ENCODE measurements around the gene NRN1L. TPM values are rescaled to one million over a fixed set of nuclear protein-coding genes. Genes with fewer than 3 reads are reported as not detected.

NRN1L gene
- total and polyA plus RNA-seq, 2 of the 4 experiments (the other 2 are of a cell fraction), result 0.27 TPM; not detected in 1

DNA sequence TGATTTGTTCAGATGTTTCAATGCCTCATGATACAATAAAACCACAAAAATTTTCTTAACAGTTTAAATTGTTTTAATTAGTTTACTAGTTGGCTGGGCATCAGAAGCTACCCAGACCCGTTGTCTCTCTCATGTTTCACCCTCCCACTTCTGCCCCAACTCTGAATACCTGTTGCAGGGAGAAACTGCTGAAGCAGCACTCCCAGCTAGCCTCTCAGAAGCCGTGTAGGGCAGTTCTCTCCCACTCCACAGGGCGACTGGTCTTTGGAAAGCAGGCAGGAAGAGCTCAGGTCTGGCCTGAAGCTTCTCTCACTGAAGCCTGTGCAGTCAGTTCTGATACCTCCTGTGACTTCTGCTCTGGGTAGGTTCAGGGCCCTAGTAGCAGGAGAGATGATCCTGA, 13.4 kb upstream of the NRN1L start:
- no peak overlapping the region for H2AK9ac ChIP-seq (replicated peaks; ENCODE audit: low read depth, low read length, poor library complexity)
- no peak for DNase-seq
- peaks cover 10% of the 10 kb centered on the region for H3K4me1 ChIP-seq (ENCODE audit: control insufficient read depth, insufficient read depth, low read length)
- H3K14ac ChIP-seq (replicated peaks; ENCODE audit: low read depth, low read length), result no peak overlapping the region
- peaks cover 38 to 68% of the 10 kb centered on the region in 2 experiments for H3K79me1 ChIP-seq (ENCODE audit: low read depth in 1 of 2, low read length in 2 of 2)
- no peak overlapping the region for H3K4me2 ChIP-seq (ENCODE audit: low read depth, low read length)
- no peak overlapping the region for H3K4ac ChIP-seq (ENCODE audit: low read depth, low read length)
- no peak overlapping the region for H2AK5ac ChIP-seq (ENCODE audit: low read depth, low read length)
- no peaks in the 10 kb centered on the region for H3K27me3 ChIP-seq (ENCODE audit: control insufficient read depth, insufficient read depth, low read length)
- ChIA-PET POLR2A (ENCODE audit: unreplicated experiment) (no interaction called here), CTCF (interaction anchor here (0.7 to 1.3 kb wide), 2 partner anchors 9 to 13 kb away, joined by 3 to 4 read pairs; partner anchors contain the start of gene NRN1L)
- TF ChIP-seq MAFK (IDR thresholded peaks at IDR 0.05; ENCODE audit: low read depth, low read length) (no peak), NFE2L2 (IDR thresholded peaks at IDR 0.05; ENCODE audit: low read depth, low read length) (no peak)
- H2BK5ac ChIP-seq (ENCODE audit: low read depth, low read length, poor library complexity, severe bottlenecking), result no peak overlapping the region
- H2AFZ ChIP-seq (replicated peaks; ENCODE audit: low read length, poor library complexity), result no peak overlapping the region
- peaks cover 36% of the 10 kb centered on the region for H4K20me1 ChIP-seq (ENCODE audit: insufficient read depth, low read length)
- no peak overlapping the region for H3K56ac ChIP-seq (ENCODE audit: extremely low read depth, insufficient read depth, low read length)
- H3K23ac ChIP-seq (ENCODE audit: low read depth, low read length), result no peak overlapping the region
- no peak overlapping the region for H4K5ac ChIP-seq (ENCODE audit: low read depth, low read length)
- 83% methylated on average over 2 of the region's 3 CpGs; no CpG with 5 or more reads in 1 of the 2 experiments for WGBS, 2 experiments (ENCODE audit: extremely low coverage in 2 of 2, insufficient read length in 1 of 2)
- dilution Hi-C loops (cut with HindIII; ENCODE audit: low sequenced_read_pairs, unreplicated experiment) (no loop called here), in situ Hi-C loops (cut with MboI; ENCODE audit: low sequenced_read_pairs) (no loop called here), intact Hi-C loops (cut with micrococcal nuclease) (no loop called here)
- no TSS peak for BruUV-seq (replicated peaks)
- no peak for ATAC-seq (ENCODE audit: low read depth)
- no peak overlapping the region for H4K8ac ChIP-seq (ENCODE audit: low read depth in 2 of 2, low read length in 2 of 2)
- no peak overlapping the region for H2BK20ac ChIP-seq (ENCODE audit: low read depth, low read length)
- H3K9ac ChIP-seq (ENCODE audit: low read depth, low read length), result no peak overlapping the region
- no peak overlapping the region for H4K91ac ChIP-seq (ENCODE audit: insufficient read depth, low read depth, low read length)
- H3K9me1 ChIP-seq (ENCODE audit: insufficient read depth, low read length), result peaks cover 18% of the 10 kb centered on the region
- no peak overlapping the region for H3K27ac ChIP-seq (ENCODE audit: insufficient read depth, low read length)
- no peak overlapping the region for H3K4me3 ChIP-seq (ENCODE audit: insufficient read depth, low read depth, low read length)
- no peaks in the 10 kb centered on the region for H3K9me3 ChIP-seq (ENCODE audit: control insufficient read depth, insufficient read depth, low read length)
- H3K18ac ChIP-seq (ENCODE audit: low read depth, low read length), result no peak overlapping the region
- H2BK120ac ChIP-seq (ENCODE audit: low read depth, low read length), result no peak overlapping the region
- peaks cover 38% of the 10 kb centered on the region for H3K36me3 ChIP-seq (ENCODE audit: control insufficient read depth, insufficient read depth, low read length)
- no peak overlapping the region for H2BK15ac ChIP-seq (ENCODE audit: low read depth, low read length)
